SU-DHL-6 (cell line): ENCODE results near the gene C6orf132.

Experiments
- H2AFZ ChIP-seq: fragments of 200-600 bp; sonication (generic); 2 replicates; pipeline ENCODE4 v1.6.1; 2014; ENCODE audit warnings: low read depth, mild to moderate bottlenecking, moderate library complexity, mixed read lengths, antibody characterized with exemption, low read length; ENCODE audit not compliant: severe bottlenecking
- H3F3A ChIP-seq: fragments of 200-600 bp; shearing (Covaris generic); 2 replicates; pipeline ENCODE4 v1.6.0; 2016; ENCODE audit warnings: antibody characterized with exemption, mild to moderate bottlenecking; ENCODE audit not compliant: insufficient read depth
- H3K27ac ChIP-seq: fragments of 200-600 bp; sonication (generic); 2 replicates; pipeline ENCODE4 v1.5.1; 2016; ENCODE audit warnings: low read depth, mild to moderate bottlenecking, low read length, moderate library complexity, mixed read lengths
- H3K27me3 ChIP-seq: fragments of 200-600 bp; sonication (generic), shearing (Covaris generic); 2 replicates; pipeline ENCODE4 v1.6.0; 2014; ENCODE audit warnings: mild to moderate bottlenecking, low read length
- H3K36me3 ChIP-seq: fragments of 200-600 bp; sonication (generic); 2 replicates; pipeline ENCODE4 v1.6.1; 2014; ENCODE audit warnings: mild to moderate bottlenecking, low read length, mixed read lengths
- H3K4me2 ChIP-seq: fragments of 300-600, 200-600 bp; shearing (Covaris generic), sonication (generic); 2 replicates; pipeline ENCODE4 v1.6.0; 2014; ENCODE audit warnings: low read length, low read depth, mild to moderate bottlenecking; ENCODE audit not compliant: poor library complexity, severe bottlenecking
- H3K4me3 ChIP-seq: fragments of 200-600 bp; sonication (generic); 2 replicates; pipeline ENCODE4 v1.5.1; 2014; ENCODE audit warnings: antibody characterized with exemption, low read length, mild to moderate bottlenecking, mixed read lengths; ENCODE audit not compliant: insufficient read depth, poor library complexity, severe bottlenecking
- H3K79me2 ChIP-seq: fragments of 200-600 bp; sonication (generic); 2 replicates; pipeline ENCODE4 v1.6.1; 2014; ENCODE audit warnings: mild to moderate bottlenecking, low read length, moderate library complexity; ENCODE audit not compliant: insufficient read depth
- H3K9ac ChIP-seq: fragments of 200-600 bp; sonication (generic); 2 replicates; pipeline ENCODE4 v1.7.0; 2014; ENCODE audit warnings: mild to moderate bottlenecking, low read length
- H3K9me2 ChIP-seq: fragments of 200-600 bp; sonication (generic); replicated peaks from 2 replicates; pipeline ENCODE4 v1.6.1; 2014; ENCODE audit warnings: low read length; ENCODE audit not compliant: insufficient read depth
- H3K9me3 ChIP-seq: fragments of 200-600 bp; sonication (generic); 2 replicates; pipeline ENCODE4 v1.6.1; 2014; ENCODE audit warnings: low read length, mixed read lengths; ENCODE audit not compliant: insufficient read depth
- H4K20me1 ChIP-seq: fragments of 200-600 bp; sonication (generic); 2 replicates; pipeline ENCODE4 v1.6.1; 2014; ENCODE audit warnings: low read depth, mild to moderate bottlenecking, antibody characterized with exemption, low read length, moderate library complexity, mixed read lengths
- EZH2phosphoT487 ChIP-seq: fragments of 200-600 bp; sonication (generic), shearing (Covaris generic); conservative IDR thresholded peaks from 2 replicates; pipeline ENCODE4 v1.6.1; 2018; ENCODE audit warnings: mild to moderate bottlenecking, antibody characterized with exemption, low read length, moderate library complexity, mixed read lengths
- TF ChIP-seq, protein P1 (sequence below): fragments of 200-600 bp; sonication (generic); IDR thresholded peaks from one replicate; pipeline ENCODE4 v1.5.1; 2017; ENCODE audit warnings: antibody characterized with exemption, mild to moderate bottlenecking, low read length, moderate library complexity; ENCODE audit not compliant: insufficient read depth, poor library complexity, severe bottlenecking

C6orf132 gene

DNA sequence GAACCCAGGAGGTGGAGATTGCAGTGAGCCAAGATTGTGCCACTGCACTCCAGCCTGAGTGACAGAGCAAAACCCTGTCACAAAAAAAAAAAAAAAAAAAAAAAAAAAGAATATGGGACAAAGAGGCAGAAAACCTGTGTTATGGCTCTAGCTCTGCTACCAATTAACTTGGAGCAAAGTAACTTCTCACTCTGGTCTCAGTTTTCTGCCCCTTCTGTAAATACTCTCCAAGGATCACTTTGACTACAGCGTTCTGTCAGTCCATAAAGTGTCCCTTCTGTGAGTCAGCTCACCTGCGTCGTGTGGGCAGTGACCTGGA is 24.6 kb downstream of the C6orf132 start:
- Histone ChIP-seq H3K27ac (no peak overlapping the region), H3K9ac (no peak overlapping the region), H3F3A (no peaks in the 10 kb centered on the region), H3K9me2 (no peaks in the 10 kb centered on the region), H3K4me2 (no peak overlapping the region), H3K27me3 (no peaks in the 10 kb centered on the region; the same call in 1 of the 2 replicates), H3K4me3 (no peak overlapping the region), H2AFZ (no peak overlapping the region), H4K20me1 (no peaks in the 10 kb centered on the region), H3K36me3 (no peaks in the 10 kb centered on the region), H3K79me2 (no peaks in the 10 kb centered on the region), H3K9me3 (no peaks in the 10 kb centered on the region)
- TF ChIP-seq, protein P1, sequence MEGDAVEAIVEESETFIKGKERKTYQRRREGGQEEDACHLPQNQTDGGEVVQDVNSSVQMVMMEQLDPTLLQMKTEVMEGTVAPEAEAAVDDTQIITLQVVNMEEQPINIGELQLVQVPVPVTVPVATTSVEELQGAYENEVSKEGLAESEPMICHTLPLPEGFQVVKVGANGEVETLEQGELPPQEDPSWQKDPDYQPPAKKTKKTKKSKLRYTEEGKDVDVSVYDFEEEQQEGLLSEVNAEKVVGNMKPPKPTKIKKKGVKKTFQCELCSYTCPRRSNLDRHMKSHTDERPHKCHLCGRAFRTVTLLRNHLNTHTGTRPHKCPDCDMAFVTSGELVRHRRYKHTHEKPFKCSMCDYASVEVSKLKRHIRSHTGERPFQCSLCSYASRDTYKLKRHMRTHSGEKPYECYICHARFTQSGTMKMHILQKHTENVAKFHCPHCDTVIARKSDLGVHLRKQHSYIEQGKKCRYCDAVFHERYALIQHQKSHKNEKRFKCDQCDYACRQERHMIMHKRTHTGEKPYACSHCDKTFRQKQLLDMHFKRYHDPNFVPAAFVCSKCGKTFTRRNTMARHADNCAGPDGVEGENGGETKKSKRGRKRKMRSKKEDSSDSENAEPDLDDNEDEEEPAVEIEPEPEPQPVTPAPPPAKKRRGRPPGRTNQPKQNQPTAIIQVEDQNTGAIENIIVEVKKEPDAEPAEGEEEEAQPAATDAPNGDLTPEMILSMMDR: no peak
- TF ChIP-seq EZH2phosphoT487: no peak

DNA sequence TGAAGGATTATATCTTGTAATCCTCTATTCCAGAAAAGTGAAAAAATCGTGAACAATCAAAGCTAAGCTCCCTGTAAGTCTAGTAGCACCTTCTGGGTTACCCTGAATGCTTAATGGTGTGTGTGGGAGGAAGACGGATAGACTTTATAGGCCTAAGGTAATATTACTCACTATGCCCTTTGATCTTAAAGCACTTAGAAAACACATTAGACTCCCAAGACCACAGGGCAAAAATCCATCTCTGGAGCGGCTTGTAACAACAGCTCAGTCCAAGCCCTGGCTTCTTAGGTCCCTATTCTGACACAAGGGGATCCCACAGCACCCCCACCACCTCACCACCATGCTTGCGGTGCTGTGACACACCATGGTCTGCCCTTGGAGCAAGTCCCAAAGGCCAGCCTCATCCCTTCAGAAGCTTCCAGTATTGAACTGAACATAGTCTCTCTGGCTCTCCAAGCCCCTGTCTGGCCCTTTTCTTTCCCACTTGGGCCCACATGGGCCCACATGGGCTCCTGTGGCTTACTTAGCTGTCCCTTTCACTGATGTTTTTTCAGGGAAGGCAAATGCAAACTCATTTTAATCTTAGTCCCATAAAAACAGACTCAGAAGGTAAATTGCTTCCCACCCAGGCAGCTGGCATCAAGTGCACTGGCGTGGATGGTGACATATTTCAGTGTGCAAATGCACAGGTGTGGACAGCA is 28.3 kb downstream of the C6orf132 start:
- no peaks in the 10 kb centered on the region for H3K36me3 ChIP-seq
- no peaks in the 10 kb centered on the region for H3K9me2 ChIP-seq
- TF ChIP-seq, protein P1: no peak
- TF ChIP-seq EZH2phosphoT487: no peak
- no peak overlapping the region for H2AFZ ChIP-seq
- H3K9me3 ChIP-seq: no peaks in the 10 kb centered on the region
- no peak overlapping the region for H3K4me2 ChIP-seq
- no peak overlapping the region for H3K4me3 ChIP-seq
- H3K27ac ChIP-seq: no peak overlapping the region
- no peaks in the 10 kb centered on the region; the same call in 1 of the 2 replicates for H3K27me3 ChIP-seq
- H3K79me2 ChIP-seq: no peaks in the 10 kb centered on the region
- H3K9ac ChIP-seq: no peak overlapping the region
- H4K20me1 ChIP-seq: no peaks in the 10 kb centered on the region
- no peaks in the 10 kb centered on the region for H3F3A ChIP-seq

DNA sequence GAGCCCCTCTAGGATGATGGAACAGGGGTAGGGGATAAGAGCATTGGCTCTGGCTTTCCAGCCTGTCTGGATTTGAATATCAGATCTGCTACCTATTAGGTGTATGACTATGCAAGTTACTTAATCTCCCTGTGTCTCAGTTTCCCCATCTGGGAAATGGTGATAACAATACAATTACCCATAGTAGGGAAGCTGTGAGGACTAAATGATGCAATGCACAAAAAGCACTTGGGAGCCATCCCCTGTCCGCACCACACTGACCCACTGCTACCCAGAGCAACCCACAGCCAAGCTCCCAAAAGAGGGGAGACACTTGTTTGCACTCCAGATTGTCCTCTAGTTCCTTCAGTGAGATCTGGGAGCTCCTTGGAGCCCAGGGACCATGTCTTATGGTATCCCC is 30.1 kb downstream of the C6orf132 start:
- H3K9me3 ChIP-seq: no peaks in the 10 kb centered on the region
- H3F3A ChIP-seq: no peaks in the 10 kb centered on the region
- no peaks in the 10 kb centered on the region for H3K9me2 ChIP-seq
- no peak overlapping the region for H3K9ac ChIP-seq
- TF ChIP-seq, protein P1: no peak
- no peak for TF ChIP-seq EZH2phosphoT487
- H2AFZ ChIP-seq: no peak overlapping the region
- no peaks in the 10 kb centered on the region; the same call in 1 of the 2 replicates for H3K27me3 ChIP-seq
- H3K36me3 ChIP-seq: no peaks in the 10 kb centered on the region
- H4K20me1 ChIP-seq: no peaks in the 10 kb centered on the region
- H3K4me2 ChIP-seq: no peak overlapping the region
- H3K4me3 ChIP-seq: no peak overlapping the region
- H3K79me2 ChIP-seq: no peaks in the 10 kb centered on the region
- H3K27ac ChIP-seq: no peak overlapping the region
